ENCODE data around the gene FIGNL2.

DNA sequence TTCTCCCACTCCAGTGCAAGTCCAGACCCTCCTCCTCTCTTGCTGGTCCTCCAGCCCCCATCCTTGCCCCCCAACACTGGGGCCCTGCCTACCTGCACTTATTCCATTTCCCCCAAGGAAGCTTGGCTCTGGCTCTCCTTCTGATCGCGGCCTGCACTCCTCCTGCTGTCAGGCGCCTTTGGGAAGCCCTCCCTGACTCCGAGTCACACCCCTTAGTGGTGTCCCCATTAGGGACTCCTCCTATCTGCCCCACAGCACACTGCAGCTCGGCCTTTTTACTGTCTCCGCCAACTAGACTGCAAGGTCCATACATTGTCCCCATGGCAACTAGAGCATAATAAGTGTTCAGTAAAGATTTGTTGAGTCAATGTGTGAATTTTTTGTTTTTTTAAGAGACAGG, 32.9 kb downstream of the FIGNL2 start:
- TF ChIP-seq CTCF (IDR thresholded peaks at IDR 0.05), result no peak
- no peak for TF ChIP-seq POLR2AphosphoS5 (IDR thresholded peaks at IDR 0.05)
- no peak for TF ChIP-seq POLR2A (IDR thresholded peaks at IDR 0.05)

Measured in breast epithelium (tissue), 3 donors.